Spleen (tissue), 11 donors: ENCODE results near the gene ANKRD22. TPM values are rescaled to one million over a fixed set of nuclear protein-coding genes. Genes with fewer than 3 reads are reported as not detected.

Experiments used
- DNase-seq: peaks from one replicate; pipeline ENCODE4 v3.0.0-alpha.2; 2020
- H3K27ac ChIP-seq, 8 donors: fragments of 200-600 bp; sonication (generic) in 7 of 8; 1 replicate in 4 of 8; 2 replicates in 4 of 8; pipeline versions ENCODE4 v1.5.0 to v1.8.0; 2016 to 2021; ENCODE audit warnings: inconsistent platforms in 4 of 8, mild to moderate bottlenecking in 4 of 8, moderate library complexity in 1 of 8
- H3K27me3 ChIP-seq, 7 donors: fragments of 200-600 bp; sonication (generic) in 6 of 7; replicated peaks in 1 of 7; 1 replicate in 4 of 7; 2 replicates in 3 of 7; pipeline versions ENCODE4 v1.5.0 to v1.8.0; 2016 to 2021; ENCODE audit warnings: inconsistent platforms in 3 of 7, mild to moderate bottlenecking in 1 of 7
- H3K36me3 ChIP-seq, 6 donors: fragments of 200-600 bp; sonication (generic) in 5 of 6; 1 replicate in 4 of 6; 2 replicates in 2 of 6; pipeline versions ENCODE4 v1.5.0 to v1.8.0; 2016 to 2021; ENCODE audit warnings: inconsistent platforms in 2 of 6
- H3K4me1 ChIP-seq, 6 donors: fragments of 200-600 bp; sonication (generic) in 5 of 6; 1 replicate in 3 of 6; 2 replicates in 3 of 6; pipeline versions ENCODE4 v1.5.0 to v1.8.0; 2016 to 2021; ENCODE audit warnings: inconsistent platforms in 3 of 6
- H3K4me3 ChIP-seq, 8 donors: fragments of 200-600 bp; sonication (generic) in 7 of 8; 1 replicate in 4 of 8; 2 replicates in 4 of 8; pipeline versions ENCODE4 v1.5.0 to v1.8.0; 2016 to 2021; ENCODE audit warnings: inconsistent platforms in 4 of 8, mild to moderate bottlenecking in 4 of 8, moderate library complexity in 2 of 8
- H3K9me3 ChIP-seq, 8 donors: fragments of 200-600 bp; sonication (generic) in 7 of 8; 1 replicate in 4 of 8; 2 replicates in 4 of 8; pipeline versions ENCODE4 v1.5.0 to v1.8.0; 2016 to 2021; ENCODE audit warnings: inconsistent platforms in 4 of 8
- POLR2A ChIP-seq, 3 donors: fragments of 450-650 bp; IDR thresholded peaks; one replicate each; pipeline ENCODE4 v1.5.1; 2017; ENCODE audit warnings: antibody characterized with exemption in 3 of 3, mild to moderate bottlenecking in 1 of 3
- POLR2AphosphoS5 ChIP-seq, 3 donors: sonication (generic); formaldehyde crosslinking; IDR thresholded peaks; one replicate each; pipeline ENCODE4 v1.5.1; 2017; ENCODE audit warnings: antibody characterized with exemption in 3 of 3
- WGBS, 5 donors: extraction: QIAGEN DNeasy Blood & Tissue Kit in 3 of 5; methylation state at CpG; one replicate each; pipeline versions ENCODE4 v1.1.5 to v1.1.7; 2013 to 2018; 5-methylcytosine and 5-hydroxymethylcytosine counted together
- intact Hi-C: fragments of 100-400 bp; cut with DNase I; formaldehyde crosslinking; loops from one replicate; pipeline ENCODE4 v1.15.0; 2023; ENCODE audit warnings: low total_unique reads
- polyA plus RNA-seq, 3 donors: library from polyadenylated mRNA; stranded (reverse); fragments of 200-250 nt; gene quantifications; one replicate each; pipeline ENCODE4 v1.2.1, GENCODE V29; 2013
- total RNA-seq, 7 donors: library from RNA; depleted of rRNA in 3 of 7; stranded (reverse); fragments of >200 nt in 3 of 7; fragmentation: NEBNext Ultra II Directional in 4 of 7; extraction: Animal tissue kit (Norgen Biotek cat#: 25700) in 4 of 7; gene quantifications; one replicate each; pipeline versions ENCODE4 v1.1.0 to v1.2.1, GENCODE V29; 2016 to 2021
- TF ChIP-seq, protein P1 (sequence below), 11 experiments: fragments of 200-600 bp in 7 of 11; fragments of 450-650 bp in 4 of 11; sonication (generic) in 4 of 11; IDR thresholded peaks in 8 of 11; conservative IDR thresholded peaks in 3 of 11; 1 replicate in 7 of 11; 2 replicates in 4 of 11; pipeline versions ENCODE4 v1.4.0 to v1.8.0; 2016 to 2021; ENCODE audit warnings: antibody characterized with exemption in 11 of 11, inconsistent platforms in 4 of 11, mild to moderate bottlenecking in 1 of 11
- donor health status: healthy with polysubstance abuse.
- donor health status: DM: no; HTN: no; CAD: no; lungs with moderate emphysema.
- donor health status: DM: no; HTN: no; CAD: no.
- donor health status: Bipolar disorder and iron deficiency.
- donor health status: healthy.
- donor health status: DM: no; HTN: no; CAD: no.
- donor health status: DM: yes; HTN: yes; CAD: no.

The ANKRD22 gene
- total and polyA plus RNA-seq, 10 donors, result 2.2 to 11.5 (median 7.0) TPM

DNA sequence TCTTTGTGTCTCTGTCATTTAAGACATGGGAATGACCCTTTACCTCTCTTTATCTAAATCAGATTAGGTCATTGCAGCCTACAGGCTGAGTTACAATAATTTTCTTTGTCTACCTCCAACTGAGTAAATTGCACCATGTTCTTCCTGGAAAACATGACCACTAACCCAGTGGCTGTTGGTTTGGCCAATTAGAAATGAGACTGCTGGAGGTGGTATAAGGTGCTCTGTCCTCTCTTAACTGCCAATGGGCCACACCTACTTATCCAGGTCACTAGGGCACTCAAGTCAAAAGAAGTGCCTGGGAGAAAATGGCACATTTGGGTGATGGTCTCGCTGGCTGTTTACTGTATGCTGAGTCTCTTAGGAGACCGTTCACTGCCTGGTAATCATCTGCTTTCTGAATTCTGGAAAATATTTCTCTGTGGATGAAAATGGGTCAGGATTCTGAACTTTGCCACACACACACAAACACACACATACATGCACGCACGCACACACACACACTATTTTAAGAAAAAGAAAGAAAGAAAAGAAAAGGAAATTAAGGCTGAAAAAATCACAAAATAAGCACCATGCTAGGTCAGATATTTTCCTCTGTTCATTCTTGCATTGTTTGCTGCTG, 44.8 kb upstream of the ANKRD22 start:
- H3K27ac ChIP-seq, result peak overlapping the region in 3 of 8 donors; percentile 18 to 36 (median 29)
- TF ChIP-seq POLR2AphosphoS5 (IDR thresholded peaks at IDR 0.05) (no peak), POLR2A (IDR thresholded peaks at IDR 0.05) (no peak)
- TF ChIP-seq, protein P1, sequence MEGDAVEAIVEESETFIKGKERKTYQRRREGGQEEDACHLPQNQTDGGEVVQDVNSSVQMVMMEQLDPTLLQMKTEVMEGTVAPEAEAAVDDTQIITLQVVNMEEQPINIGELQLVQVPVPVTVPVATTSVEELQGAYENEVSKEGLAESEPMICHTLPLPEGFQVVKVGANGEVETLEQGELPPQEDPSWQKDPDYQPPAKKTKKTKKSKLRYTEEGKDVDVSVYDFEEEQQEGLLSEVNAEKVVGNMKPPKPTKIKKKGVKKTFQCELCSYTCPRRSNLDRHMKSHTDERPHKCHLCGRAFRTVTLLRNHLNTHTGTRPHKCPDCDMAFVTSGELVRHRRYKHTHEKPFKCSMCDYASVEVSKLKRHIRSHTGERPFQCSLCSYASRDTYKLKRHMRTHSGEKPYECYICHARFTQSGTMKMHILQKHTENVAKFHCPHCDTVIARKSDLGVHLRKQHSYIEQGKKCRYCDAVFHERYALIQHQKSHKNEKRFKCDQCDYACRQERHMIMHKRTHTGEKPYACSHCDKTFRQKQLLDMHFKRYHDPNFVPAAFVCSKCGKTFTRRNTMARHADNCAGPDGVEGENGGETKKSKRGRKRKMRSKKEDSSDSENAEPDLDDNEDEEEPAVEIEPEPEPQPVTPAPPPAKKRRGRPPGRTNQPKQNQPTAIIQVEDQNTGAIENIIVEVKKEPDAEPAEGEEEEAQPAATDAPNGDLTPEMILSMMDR (IDR thresholded peaks at IDR 0.05 in 8 of 11, conservative IDR thresholded peaks at IDR 0.05 in 3 of 11), result no peak
- H3K27me3 ChIP-seq, result no peaks in the 10 kb centered on the region
- DNase-seq, result no peak
- no peaks in the 10 kb centered on the region for H3K9me3 ChIP-seq
- intact Hi-C loops, result no loop called here
- H3K4me1 ChIP-seq, result peaks cover 3 to 89% (median 32%) of the 10 kb centered on the region in 6 donors
- H3K36me3 ChIP-seq, result peaks cover 0 to 6% (median 0%) of the 10 kb centered on the region in 6 donors
- H3K4me3 ChIP-seq, result no peak overlapping the region
- 84 to 90% (median 87%) methylated on average over 4 of the region's 4 CpGs for WGBS, 5 donors

DNA sequence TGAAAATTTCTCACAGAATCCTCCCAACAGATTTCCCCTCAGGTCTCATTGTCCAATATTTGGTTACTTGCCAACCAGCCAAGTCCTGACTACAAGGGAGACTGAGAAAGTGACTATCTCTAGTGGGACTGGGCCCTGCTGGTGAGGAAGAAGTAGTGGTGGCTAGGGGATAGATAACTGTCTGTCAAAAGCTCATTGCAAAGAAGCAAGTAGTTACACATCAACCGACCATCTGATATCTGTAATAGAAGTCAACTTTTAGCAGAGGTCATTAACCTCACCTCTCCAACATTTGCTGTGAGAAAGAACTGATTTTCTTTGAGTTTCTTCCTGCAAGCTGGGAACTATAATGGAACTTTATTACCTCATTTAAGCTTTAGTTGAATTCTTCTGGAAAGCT, 43.6 kb upstream of the ANKRD22 start:
- no peaks in the 10 kb centered on the region for H3K27me3 ChIP-seq
- peaks cover 3 to 85% (median 29%) of the 10 kb centered on the region in 6 donors for H3K4me1 ChIP-seq
- H3K4me3 ChIP-seq, result no peak overlapping the region
- WGBS, 5 donors, result 70 to 93% (median 87%) methylated on average over 1 of the region's 1 CpG
- no peak for DNase-seq
- peaks cover 0 to 6% (median 0%) of the 10 kb centered on the region in 6 donors for H3K36me3 ChIP-seq
- H3K9me3 ChIP-seq, result no peaks in the 10 kb centered on the region
- H3K27ac ChIP-seq, result no peak overlapping the region
- TF ChIP-seq POLR2A (IDR thresholded peaks at IDR 0.05), result no peak
- TF ChIP-seq, protein P1 (IDR thresholded peaks at IDR 0.05 in 8 of 11, conservative IDR thresholded peaks at IDR 0.05 in 3 of 11), result no peak
- no peak for TF ChIP-seq POLR2AphosphoS5 (IDR thresholded peaks at IDR 0.05)
- intact Hi-C loops, result no loop called here

DNA sequence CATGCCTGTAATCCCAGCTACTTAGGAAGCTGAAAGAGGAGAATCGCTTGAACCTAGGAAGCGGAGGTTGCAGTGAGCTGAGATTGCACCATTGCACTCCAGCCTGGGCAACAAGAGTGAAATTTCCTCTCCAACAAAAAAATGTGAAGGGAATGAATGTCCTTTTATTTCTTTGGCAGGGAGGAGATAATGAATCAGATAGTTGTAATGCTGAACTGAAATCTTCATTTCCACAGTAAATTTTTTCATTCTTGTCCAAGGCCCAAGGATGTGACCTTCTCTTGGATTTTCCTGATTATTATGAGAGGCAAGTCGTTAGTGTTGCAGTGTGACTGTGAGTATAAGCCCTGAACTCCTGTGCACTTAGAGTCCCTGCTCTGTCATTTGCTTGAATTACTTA, 42.0 kb upstream of the ANKRD22 start:
- Histone ChIP-seq H3K9me3 (no peaks in the 10 kb centered on the region), H3K36me3 (peaks cover 0 to 6% (median 0%) of the 10 kb centered on the region in 6 donors), H3K27me3 (no peaks in the 10 kb centered on the region), H3K4me3 (no peak overlapping the region), H3K27ac (peak overlapping the region in 3 of 8 donors; percentile 28 to 50 (median 31)), H3K4me1 (peaks cover 1 to 85% (median 39%) of the 10 kb centered on the region in 6 donors)
- DNase-seq, result no peak
- no peak for TF ChIP-seq POLR2AphosphoS5 (IDR thresholded peaks at IDR 0.05)
- TF ChIP-seq, protein P1 (IDR thresholded peaks at IDR 0.05 in 8 of 11, conservative IDR thresholded peaks at IDR 0.05 in 3 of 11), result no peak
- TF ChIP-seq POLR2A (IDR thresholded peaks at IDR 0.05), result no peak
- intact Hi-C loops, result no loop called here
- WGBS, 5 donors, result 54 to 73% (median 55%) methylated on average over 3 of the region's 3 CpGs

DNA sequence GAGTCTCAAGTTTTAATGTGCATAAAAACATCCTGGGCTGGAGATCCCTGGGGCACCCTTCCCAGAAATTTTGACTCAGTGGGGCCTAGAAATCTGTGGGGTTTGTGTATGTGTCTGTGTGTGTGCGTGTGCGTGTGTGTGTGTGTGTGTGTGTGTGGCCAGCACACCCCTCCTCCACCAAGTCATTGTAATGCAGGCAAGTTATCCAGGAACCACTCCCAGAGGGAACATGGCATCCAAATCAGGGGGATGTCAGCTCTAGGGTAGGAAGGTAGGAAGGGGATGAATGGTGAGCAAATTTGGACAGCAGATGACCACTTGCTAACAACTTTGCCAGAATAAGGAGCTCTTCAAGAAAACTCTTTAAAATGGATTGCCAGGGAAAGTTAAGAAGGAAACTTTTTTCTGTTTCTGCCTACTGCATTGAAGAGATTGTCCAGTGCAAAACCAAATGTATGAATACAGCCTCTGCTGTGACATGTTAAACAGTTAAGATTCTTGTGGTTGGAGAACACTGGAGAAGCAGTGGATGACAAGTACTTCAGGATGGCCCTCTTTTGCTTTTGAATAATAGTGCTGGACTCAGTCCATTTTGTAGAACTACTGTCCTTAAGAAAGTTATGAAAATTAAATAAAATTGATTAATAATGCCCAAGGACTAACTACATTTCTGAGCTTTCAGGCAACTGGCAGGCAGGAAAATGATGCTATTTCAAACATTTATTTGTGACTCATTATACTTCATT, 40.8 kb upstream of the ANKRD22 start:
- H3K9me3 ChIP-seq, result no peaks in the 10 kb centered on the region
- no peaks in the 10 kb centered on the region for H3K27me3 ChIP-seq
- H3K36me3 ChIP-seq, result peaks cover 0 to 6% (median 0%) of the 10 kb centered on the region in 6 donors
- TF ChIP-seq POLR2AphosphoS5 (IDR thresholded peaks at IDR 0.05) (no peak), POLR2A (IDR thresholded peaks at IDR 0.05) (no peak)
- TF ChIP-seq, protein P1 (IDR thresholded peaks at IDR 0.05 in 8 of 11, conservative IDR thresholded peaks at IDR 0.05 in 3 of 11), result no peak
- intact Hi-C loops, result no loop called here
- H3K4me1 ChIP-seq, result peaks cover 0 to 85% (median 44%) of the 10 kb centered on the region in 6 donors
- WGBS, 5 donors, result 61 to 96% (median 76%) methylated on average over 2 of the region's 2 CpGs
- H3K27ac ChIP-seq, result no peak overlapping the region
- no peak for DNase-seq
- H3K4me3 ChIP-seq, result no peak overlapping the region
